IPS DF 4.7 (cell line): ENCODE results near the gene MLLT11.
"Not testable (repeated sequence)": the region's sequence is repeated elsewhere in the genome, so short reads cannot be mapped to it uniquely, and the experiment has no call there.

Source experiments
- DNase-seq: peaks from one replicate; pipeline ENCODE4 v3.0.0-alpha.2; 2013; ENCODE audit warnings: low spot score; ENCODE audit errors: extremely low read depth

The MLLT11 gene

GRCh38 chr1:151056149-151056548 lies 4.0 kb upstream of the MLLT11 start:
- no peak for DNase-seq

DNA sequence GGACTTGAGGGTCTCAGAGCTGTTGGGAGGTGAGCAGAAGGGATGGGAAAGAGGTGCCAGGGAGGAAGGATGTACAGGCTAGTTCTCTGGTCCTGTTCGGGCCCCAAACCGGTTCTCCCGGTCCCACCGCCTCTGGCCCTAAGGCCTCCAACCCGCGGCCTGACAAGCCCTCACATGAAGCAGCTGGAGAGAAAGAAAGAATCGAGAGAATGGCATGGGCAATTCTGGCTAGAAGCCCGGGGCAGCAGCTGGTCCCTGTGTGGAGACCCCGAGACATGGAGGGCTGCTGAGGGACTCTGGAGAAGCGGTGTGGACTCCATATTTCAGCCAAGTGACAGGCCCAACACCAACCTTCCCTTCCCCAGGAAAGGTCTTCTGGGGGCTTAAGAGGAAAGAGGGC lies 1.5 kb upstream of the MLLT11 start:
- no peak for DNase-seq

- DNase-seq: no peak
Observed at GRCh38 chr1:151059109-151060006, 839 bp upstream of the MLLT11 start, which contains the start of gene CDC42SE1. CDC42SE1 (minus strand) TSS chr1:151059622; CDS start chr1:151055730, 3,892 bp downstream.

GRCh38 chr1:151060657-151061421 lies 642 bp downstream of the MLLT11 start:
- no peak for DNase-seq

GRCh38 chr1:151061704-151062103 lies 1.5 kb downstream of the MLLT11 start:
- no peak for DNase-seq

DNA sequence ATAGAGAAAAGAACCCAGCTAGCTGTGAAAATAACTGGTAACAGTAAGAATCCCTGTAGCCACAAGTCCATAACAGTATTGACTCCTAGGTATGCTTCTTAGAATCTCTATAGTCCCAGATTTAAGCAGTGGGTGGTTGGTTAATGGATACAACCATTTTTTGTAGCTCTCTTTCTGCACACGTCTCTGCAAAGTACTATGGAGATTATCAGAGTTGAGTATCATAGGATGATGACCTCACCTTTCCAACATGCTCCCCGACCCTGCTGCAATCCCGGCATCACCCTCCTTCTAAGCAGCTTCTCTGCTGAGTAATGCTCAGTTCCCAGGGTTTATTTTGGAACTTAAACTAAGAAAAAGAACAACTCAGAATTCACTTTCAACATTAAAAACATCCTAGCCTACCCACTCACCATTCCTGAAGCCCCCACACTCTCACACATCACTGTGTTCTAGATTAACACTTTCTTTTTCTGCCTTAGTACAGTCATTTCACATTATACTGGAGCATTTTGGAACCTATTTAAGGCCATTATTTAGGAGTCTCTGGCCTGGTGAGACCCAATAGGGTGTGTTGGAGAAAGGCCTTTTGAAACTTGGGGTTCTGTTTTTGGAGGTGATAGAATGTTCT lies 2.7 kb downstream of the MLLT11 start:
- DNase-seq: no peak

DNA sequence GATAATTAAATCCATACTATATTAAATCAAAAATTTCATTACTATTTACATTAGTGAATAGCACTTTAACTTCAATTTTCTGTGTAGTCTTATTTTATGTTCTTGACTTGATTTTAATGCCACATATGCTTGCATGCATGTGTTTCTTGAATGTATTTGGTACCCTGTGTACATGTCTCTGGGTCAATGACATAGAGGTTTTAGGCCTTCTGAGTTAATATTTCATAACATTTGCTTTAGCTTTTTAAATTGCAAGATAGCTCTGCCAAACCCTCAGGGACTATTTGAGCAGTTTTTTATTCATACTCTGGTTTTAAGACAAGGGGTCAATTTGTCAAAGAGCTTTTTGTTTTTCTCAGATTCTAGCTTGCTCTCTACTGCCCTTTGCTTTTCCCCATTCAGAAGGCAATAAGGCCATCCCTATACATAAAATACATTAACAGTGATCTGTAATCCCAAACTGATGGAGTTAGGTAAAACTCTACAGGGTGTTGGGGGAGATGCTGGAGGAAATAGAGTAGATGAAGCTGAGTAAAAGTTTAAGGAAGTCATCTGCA lies 5.0 kb downstream of the MLLT11 start:
- no peak for DNase-seq

GRCh38 chr1:151067185-151067584 lies 7.0 kb downstream of the MLLT11 start:
- no peak for DNase-seq

DNA sequence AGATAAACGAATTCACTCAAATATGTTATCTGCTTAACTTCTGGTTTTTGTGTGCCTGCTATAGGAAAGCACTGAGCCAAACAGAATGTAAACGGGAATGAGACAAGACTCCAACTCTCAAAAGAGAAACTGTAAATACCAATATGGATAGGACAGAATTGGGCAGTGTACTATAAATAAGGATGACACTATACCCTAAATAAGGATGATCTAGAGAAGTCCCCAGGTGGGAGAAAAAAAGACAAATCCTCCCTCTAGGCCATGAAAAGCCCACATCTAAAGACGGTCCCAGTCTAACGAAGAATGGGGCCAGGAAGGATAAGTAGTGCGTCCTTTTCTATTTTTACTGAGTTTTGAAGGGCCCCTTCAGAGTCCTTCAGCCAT lies 8.9 kb downstream of the MLLT11 start:
- DNase-seq: no peak

- peak; percentile 62 for DNase-seq
Observed at GRCh38 chr1:151070474-151071276, 10.5 kb downstream of the MLLT11 start, which contains the start of gene GABPB2. GABPB2 (plus strand) TSS chr1:151070761; CDS start chr1:151088190, 17,429 bp downstream.

DNA sequence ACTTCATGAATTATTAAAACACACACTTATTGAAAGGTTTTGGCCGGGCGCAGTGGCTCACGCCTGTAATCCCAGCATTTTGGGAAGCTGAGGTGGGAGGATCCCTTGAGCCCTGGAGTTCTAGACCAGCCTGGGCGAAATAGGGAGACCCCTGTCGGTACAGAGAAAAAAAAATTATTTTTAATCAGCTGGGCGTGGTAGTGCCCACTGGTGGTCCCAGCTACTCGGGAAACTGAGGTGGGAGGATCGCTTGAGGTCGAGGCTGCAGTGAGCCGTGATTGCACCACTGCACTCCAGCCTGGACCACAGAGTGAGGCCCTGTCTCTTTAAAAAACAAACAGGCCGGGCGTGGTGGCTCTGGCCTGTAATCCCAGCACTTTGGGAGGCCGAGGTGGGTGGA lies 12.0 kb downstream of the MLLT11 start:
- DNase-seq: no peak

DNA sequence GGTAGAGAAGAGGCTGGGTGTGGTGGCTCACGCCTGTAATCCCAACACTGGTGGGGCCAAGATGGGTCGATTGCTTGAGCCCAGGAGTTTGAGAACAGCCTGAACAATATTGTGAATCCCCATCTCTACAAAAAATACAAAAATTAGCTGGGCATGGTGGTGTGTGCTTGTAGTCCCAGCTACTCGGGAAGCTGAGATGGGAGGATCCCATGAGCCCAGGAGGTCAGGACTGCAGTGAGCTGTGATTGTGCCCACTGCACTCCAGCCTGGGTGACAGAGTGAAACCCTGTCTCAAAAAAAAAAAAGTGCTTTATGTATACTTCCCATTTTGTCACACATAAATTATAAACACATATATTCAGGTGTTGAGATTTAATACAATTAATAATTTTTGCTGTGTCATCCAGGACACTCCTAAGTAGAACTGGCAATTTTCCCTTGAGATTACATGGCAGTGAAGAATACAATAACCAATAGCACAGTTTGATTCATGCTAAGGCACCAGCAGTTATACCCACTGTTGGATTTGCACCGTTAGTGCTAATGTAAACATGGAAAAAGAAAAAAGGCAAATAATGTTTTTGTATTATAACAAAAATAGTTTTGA lies 25.9 kb downstream of the MLLT11 start:
- no peak for DNase-seq

DNA sequence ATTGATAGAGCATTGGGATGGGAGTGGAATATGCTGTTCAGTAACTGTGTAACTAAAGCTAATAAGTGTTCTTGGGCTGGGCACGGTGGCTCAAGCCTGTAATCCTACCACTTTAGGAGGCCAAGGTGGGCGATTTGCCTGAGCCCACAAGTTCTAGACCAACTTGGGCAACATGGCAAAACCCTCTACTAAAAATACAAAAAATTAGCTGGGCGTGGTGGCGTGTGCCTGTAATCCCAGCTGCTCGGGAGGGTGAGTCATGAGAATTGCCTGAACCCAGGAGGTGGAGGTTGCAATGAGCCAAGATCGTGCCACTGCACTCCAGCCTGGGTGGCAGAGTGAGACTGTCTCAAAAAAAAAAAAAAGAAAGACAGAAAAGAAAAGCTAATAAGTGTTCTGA lies 37.2 kb downstream of the MLLT11 start:
- DNase-seq: not testable (repeated sequence)

- DNase-seq: no peak
Observed at GRCh38 chr1:151098126-151098525, 37.9 kb downstream of the MLLT11 start.

- DNase-seq: no peak
Observed at GRCh38 chr1:151104630-151105029, 44.4 kb downstream of the MLLT11 start.

- DNase-seq: no peak
Observed at GRCh38 chr1:151106894-151107293, 46.7 kb downstream of the MLLT11 start.

DNA sequence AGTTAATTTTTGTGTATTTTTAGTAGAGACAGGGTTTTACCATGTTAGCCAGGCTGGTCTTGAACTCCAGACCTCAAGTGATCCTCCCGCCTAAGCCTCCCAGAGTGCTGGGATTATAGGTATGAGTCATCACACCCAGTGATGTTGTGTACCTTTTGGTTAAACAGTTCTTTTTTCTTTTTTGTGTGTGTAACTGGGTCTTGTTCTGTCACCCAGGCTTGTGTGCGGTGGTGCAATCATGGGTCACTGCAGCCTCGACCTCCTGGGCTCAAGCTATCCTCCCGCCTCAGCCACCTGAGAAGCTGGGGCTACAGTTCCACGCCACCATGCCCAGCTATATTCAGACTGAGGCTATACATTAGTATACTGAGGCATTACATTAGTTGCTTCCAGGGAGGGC lies 48.1 kb downstream of the MLLT11 start:
- DNase-seq: no peak

DNA sequence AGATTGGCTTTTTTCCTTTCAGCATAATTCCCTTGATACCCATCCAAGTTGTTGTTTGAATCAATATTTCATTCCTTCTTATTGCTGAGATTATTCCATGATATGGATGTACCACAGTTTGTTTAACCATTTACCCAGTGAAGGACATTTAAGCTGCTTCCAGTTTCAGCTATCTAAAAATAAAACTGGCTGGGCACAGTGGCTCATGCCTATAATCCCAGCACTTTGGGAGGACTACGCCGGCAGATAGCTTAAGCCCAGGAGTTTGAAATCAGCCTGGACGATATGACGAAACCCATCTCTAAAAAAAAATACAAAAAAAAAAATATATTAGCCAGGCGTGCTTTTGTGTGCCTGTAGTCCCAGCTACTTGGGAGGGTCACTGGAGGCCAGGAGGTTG lies 53.7 kb downstream of the MLLT11 start:
- DNase-seq: no peak
